GM21737 (cell line): Measurements from ENCODE around the gene FOXK2.

ENCODE experiments used
- ATAC-seq: cut with Tn5 transposase; IDR thresholded peaks from one replicate; pipeline ENCODE4 v1.9.1; 2021; ENCODE audit warnings: mild to moderate bottlenecking, moderate library complexity; ENCODE audit not compliant: unreplicated experiment

The FOXK2 gene

DNA sequence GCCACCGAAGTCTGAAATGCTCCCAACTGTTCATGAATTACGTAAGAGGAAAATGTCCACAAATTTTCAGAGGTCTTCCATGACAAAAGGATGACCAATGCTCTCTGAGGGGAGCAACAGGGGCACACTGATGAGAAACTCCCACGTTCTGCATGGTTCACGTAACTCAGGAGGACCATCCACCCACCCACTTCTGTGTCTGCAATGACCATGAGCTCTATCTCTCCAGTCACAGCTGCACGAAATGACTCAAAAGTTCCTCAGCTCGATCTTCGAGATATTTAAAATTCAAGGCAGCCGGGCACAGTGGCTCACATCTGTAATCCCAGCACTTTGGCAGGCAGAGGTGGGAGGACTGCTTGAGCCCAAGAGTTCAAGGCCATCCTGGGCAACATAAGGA is 112.9 kb downstream of the FOXK2 start:
- no peak for ATAC-seq

DNA sequence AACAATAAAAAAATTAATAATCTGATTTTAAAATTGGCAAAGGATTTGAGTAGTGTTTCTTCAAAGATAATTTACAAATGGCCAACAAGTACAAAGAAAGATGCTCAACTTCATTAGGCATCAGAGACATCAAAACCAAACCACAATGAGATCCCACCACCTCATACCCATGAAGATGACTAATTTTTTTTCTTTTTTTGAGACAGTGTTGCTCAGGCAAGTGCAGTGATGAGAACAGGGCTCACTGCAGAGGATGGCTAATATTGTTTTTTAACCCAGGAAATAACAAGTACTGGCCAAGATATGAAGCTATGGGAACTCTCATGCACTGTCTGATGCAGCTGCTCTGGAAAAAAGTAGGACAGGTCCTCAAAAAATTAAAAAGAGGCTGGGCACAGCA is 113.8 kb downstream of the FOXK2 start:
- no peak for ATAC-seq

DNA sequence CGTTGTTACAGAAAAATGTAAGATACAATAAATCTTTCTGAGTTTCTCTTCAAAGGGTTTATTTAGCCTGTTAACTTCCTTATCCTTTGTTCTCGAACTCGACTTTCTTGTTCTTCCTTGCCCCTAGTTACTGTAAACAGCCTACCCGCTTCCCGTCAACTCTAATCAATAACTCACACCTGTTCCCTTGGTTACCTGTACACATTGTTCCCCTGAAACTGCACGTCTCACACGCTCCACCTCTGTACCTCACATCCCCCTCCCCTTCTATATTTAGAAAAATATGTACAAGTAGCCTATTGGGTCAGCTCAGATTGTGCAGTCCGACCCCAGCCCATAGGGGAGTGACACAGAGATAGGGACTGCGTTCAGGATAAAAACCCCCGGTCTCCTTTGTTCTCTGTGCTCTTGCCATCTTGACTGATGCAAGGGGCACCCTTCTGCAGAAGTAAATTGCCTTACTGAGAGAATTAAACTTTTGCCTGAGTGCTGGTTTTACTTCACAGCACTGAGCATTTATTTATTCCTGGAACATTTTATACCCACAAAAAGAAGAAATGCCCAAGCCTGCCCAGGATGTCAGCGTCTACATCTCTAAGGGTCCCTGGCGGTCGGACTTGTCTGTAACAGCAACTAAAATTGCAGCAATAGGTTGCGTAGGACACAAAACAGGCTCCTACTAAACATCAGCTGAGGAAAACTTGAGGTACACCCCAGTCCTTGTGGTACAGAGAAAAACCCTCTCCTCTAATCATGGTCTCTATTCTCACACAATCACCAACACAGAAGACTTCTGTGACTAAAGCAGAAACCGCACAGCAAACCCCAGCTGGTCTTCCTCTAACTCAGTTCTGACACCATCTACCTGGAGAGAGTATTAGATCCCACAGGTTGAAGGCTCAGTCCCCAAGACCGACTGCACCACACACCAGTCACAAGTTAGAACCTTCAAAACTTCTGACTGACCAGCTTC is 117.4 kb downstream of the FOXK2 start:
- no peak for ATAC-seq

DNA sequence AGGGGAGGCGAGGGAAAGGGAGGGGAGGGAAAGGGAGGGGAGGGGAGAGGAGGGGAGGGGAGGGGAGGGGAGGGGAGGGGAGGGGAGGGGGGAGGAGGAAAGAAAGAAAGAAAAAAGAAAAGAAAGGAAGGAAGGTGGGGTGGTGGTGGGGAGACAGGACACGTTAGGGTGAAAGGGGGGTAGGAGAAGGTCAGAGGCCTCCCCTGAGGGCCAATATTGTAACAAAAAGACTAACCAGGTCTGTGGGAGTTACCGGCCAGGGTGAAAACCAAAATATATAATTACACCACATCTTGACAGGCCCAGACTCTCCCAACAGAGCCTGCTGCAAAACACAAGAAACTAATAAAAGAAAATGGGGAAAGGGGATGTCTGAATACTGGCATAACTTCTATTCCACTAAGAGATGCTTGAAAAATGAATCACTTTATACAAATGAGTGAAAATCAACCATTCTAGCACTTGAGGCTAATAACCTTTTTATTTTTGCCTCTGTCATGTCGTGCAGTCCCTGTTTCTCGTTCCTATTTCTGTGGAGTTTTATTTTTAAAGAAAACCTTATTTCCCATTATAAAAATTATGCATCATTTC is 118.7 kb downstream of the FOXK2 start:
- ATAC-seq, result no peak

DNA sequence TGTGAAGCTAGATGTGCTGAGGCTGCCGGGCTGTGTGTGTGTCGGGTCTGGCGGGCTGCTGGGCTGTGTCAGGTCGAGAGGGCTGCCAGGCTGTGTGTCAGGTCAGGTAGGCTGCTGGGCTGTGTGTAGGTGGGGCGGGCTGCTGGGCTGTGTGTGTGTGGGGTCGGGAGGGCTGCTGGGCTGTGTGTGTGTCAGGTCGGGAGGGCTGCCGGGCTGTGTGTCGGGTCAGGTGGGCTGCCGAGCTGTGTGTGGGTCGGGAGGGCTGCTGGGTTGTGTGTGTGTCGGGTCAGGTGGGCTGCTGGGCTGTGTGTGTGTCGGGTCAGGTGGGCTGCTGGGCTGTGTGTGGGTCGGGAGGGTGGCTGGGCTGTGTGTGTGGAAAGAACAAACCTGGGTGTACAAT is 120.1 kb downstream of the FOXK2 start:
- no peak for ATAC-seq

DNA sequence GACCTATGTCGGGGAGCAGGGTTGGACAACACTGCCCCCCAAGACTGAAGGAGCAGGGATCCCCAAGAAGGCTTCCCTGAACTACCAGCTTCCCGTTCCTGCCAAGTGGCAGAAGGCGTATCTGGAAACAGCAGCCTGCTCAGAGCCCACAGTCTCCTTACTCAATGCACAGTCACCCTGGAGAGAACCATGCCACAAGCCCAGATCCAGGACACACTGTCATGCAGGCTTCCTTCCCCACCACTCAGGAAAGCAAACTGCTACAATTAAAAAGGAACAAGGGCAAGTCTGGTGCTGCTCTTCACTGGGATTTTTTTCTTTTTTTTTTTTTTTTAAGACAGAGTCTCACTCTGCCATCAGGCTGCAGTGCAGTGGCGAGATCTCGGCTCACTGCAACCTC is 120.5 kb downstream of the FOXK2 start:
- no peak for ATAC-seq

DNA sequence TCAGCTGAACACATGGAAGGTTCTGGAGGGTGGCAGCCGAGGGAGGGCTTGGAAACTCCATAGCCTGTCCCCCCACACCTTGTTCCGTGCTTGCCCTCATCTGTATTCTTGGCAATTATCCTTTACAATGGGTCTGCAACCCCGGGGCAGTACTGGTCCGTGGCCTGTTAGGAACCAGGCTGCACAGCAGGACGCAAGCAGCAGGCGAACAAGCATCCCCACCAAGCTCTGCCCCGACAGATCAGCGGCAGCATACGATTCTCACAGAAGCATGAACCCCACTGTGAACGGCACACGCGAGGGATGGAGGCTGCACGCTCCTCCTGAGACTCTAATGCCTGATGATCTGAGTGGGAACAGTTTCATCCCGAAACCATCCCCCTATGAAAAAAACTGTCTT is 122.5 kb downstream of the FOXK2 start:
- no peak for ATAC-seq

DNA sequence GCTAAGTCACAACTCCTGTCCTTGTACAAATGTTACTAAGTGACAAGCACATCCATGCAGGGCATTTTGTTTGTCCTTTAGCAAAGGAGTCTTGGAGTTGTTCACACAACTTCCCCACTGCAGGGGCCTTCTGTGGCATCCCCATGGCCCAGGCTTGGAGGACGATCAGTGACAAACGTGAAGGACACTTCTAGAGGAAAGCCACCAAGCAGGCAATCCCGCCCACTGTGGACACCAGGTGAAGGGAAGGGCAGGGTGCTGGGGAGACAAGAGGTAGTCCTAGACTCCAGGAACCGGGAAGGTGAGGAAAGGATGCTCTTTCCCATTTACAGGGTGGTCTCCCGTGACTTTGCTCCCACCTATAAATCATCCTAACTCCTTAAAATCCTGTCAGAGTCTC is 124.6 kb downstream of the FOXK2 start:
- no peak for ATAC-seq

DNA sequence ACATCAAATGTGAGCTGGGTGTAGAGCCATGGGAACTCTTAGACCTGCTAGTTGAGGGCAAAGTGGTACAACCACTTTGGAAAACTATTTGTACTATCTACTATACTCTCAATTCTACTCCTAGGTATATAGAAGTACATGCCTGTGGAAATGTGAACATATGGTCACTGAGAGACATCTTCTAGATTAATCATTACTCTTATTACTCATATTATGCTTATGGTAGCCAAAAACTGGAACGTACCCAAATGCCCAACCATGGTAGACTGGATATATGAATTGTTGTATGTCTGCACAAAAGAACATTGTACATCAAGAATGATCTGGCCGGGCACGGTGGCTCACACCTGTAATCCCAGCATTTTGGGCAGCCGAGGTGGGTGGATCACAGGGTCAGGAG is 126.0 kb downstream of the FOXK2 start:
- ATAC-seq, result no peak

DNA sequence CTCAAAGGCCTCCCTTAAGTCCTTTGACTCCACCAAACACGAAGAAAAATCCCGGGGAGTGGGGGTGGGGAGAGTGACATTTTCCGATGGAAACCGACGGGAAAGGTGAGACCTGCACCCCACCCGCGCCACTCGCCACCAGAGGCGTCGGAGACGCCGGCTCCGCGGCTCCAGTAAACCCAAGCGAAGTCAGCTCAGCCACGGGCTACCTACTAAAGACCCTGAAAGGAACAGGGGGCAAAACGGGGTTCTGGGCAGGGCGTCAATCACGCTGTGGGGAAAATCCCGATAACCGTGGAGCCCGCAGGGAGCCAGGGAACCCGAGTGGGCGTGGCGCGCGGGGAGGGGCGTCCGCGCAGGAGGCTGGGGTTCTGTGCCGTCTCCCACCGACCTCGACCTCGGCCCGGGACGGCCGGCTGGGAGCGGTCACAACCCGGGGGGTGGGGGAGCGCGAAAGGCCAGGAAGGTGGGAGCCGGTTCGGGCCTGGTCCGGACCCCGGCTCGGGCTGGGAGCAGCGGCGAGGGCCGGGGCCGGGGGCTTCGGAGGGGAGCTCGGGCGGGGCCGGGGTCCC is 128.1 kb downstream of the FOXK2 start:
- ATAC-seq, result peak; percentile 30

DNA sequence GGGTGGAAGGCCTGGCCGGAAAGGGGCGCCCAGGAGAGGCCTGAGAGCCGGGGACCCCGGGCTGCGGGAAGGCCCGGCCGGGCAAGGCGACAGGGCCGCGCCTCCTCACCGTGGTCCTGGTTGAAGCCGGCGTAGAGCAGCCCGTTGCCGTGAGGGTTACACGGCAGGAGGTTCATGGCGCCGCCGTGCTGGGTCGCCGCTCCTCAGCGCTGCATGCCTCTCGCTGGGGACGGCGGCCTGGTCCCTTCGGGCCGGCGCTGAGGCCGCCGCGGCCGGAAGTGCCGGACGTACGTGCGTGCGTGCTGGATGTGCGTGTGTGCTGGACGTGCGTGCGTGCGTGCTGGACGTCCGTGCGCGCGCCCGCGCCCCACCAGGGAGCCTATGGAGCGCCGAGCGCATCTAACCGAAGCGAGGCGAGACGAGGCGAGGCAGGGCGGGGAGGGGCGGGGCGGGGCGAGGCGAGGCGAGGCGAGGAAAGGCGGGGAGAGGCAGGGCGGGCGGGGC is 128.7 kb downstream of the FOXK2 start, which contains the start of gene WDR45B:
Gene WDR45B (minus strand): TSS at position 280 of the 504 bp plus-strand sequence. CDS start 104 bp downstream, at position 176.
- ATAC-seq, result peak; percentile 80

DNA sequence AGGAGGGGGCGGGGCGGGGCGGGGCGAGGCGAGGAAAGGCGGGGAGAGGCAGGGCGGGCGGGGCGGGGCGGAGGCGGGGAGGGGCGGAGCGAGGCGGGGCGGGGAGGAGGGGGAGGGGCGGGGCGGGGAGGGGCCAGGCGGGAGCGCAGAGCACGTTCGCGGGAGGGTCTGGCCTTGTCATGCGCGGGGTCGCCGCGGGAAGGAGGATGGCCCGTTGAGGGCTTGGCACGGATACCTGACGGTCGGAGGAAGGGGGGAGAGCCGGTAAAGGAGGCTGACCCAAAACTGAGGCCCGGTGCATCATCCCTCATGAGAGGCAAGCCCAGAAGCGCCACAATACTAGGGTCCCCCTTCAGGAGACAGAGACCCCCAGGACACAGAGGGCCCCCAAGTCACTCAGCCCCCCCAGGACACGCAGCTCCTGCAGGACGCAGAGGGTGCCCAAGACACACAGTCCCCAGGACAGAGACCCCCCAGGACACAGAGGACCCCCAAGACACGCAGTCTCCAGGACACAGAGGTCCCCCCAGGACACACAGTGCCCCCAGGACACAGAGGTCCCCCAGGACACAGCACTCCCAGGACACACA is 129.3 kb downstream of the FOXK2 start:
- ATAC-seq, result no peak

DNA sequence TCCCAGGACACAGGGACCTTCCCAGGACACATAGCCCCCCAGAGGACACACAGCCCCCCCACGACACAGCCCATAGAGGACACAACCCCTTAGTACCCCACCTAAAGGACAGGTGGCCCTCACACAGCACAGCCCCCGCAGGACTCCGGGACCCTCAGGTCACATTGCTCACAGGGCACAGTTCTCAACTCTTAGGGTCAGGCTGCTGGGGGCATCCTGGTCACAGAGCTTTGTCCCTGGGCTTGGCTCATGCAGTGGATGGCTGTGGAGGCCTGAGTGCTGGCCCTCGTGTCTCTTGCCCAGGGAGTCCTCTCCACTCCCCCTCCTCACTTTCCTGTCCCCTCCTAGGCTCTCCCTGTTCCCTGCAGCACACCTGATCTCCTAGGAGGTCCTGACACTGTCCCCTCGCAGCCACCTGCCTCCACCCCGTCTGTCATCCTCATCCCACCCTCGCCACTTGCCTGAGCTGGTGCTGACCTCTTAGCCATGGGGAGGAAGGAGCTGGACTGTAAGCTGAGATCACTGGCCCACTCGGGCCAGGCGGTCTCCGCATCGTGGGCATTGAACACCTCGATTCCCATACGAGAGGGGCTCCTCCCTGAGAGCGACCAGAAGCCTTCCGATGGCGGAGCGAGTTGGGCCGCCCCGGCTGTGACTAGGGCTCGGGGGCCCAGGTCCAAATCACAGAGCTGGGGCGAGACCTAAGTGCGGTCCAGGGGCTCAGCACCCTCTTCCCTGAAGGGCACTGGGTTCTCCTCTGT is 130.1 kb downstream of the FOXK2 start:
- ATAC-seq, result no peak

DNA sequence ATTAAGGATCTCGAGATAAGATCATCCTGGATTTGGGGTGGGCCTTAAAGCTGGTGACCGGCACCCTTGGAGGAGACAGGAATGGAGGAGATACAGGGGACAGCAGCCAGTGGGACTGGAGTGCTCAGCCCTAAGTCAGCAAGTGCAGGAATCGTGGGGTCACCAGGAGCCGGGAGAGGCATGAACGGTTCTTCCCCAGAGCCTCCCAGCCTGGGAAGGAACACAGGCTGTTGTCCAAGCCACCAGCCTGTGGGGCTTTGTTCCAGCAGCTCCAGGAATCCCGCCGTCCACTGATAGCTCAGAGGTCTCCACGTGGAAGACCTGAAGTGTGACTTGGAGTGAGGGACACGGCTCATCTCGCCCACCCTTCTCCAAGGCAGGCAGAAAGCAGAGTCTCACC is 131.2 kb downstream of the FOXK2 start:
- ATAC-seq, result no peak

DNA sequence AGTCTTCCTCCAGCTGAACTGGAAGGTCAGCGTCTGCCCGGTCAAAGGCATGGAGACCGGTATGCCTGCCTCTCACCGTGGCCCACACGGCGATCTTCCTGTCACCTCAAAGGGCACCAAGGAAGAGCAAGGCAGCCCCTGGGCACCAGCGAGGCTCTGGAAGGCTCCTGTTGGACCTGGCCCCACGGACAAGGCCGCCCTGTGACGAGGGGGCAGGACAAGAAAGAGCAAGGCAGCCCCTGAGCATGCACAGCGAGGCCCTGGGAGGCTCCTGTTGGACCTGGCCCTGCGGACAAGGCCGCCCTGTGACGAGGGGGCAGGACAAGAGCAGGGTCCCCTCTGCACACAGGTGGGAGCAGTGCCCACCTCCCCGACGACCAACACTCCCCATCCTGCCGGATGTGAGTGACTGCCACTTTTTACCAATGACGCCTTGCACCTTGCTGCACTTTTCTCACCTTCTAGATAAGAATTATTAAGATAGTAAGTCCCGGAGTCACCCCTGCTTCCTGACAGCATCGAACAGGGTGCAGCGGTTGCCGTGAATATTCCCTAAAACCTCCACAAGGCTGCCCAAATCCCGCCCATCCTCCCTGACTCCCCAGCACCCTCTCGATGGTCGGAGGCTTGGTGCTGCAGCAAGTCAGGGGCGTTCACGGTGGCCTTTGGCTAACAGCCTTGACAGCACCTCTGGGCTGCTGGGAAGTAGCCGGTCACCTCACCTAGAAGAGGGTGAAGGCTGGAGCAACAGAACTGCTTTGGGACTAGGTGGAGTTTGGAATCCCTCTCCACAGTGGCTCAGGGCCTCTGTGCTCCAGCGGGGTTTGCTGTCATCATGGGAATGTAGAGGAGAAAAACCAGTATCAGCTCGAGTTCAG is 134.4 kb downstream of the FOXK2 start:
- no peak for ATAC-seq
